Measurements from ENCODE around the gene C1orf56. TPM values are rescaled to one million over a fixed set of nuclear protein-coding genes. Genes with fewer than 3 reads are reported as not detected.

C1orf56 gene
- polyA plus RNA-seq, 1 of the 3 experiments (the other 2 are of a cell fraction) = 5.5 TPM

- TF ChIP-seq USF1 (IDR thresholded peaks at IDR 0.05; ENCODE audit: borderline replicate concordance, low read depth) = no peak
- TF ChIP-seq USF2 (IDR thresholded peaks at IDR 0.05; ENCODE audit: borderline replicate concordance, low read depth, low read length) = no peak
- no peak for TF ChIP-seq EP300 (IDR thresholded peaks at IDR 0.05; ENCODE audit: borderline replicate concordance in 1 of 2, low read depth in 1 of 2, low read length in 1 of 2)
- 0 out of 2 replicates have a peak, but pooled peaks have one; percentile 29 for TF ChIP-seq RFX5 (IDR thresholded peaks at IDR 0.05; ENCODE audit: low read length)
- peak; percentile 60; the same call in 1 of the 2 replicates for TF ChIP-seq TAF1 (IDR thresholded peaks at IDR 0.05; ENCODE audit: borderline replicate concordance, low read depth, low read length)
- no peak for TF ChIP-seq FOXM1 (IDR thresholded peaks at IDR 0.05; ENCODE audit: low read depth)
- no peak for TF ChIP-seq IRF3 (IDR thresholded peaks at IDR 0.05; ENCODE audit: low read depth, low read length)
- no peak for TF ChIP-seq TCF12 (IDR thresholded peaks at IDR 0.05)
- no peak for TF ChIP-seq FOSL2 (IDR thresholded peaks at IDR 0.05; ENCODE audit: borderline replicate concordance, low read depth)
- peak; percentile 14; the same call in 1 of the 2 replicates for TF ChIP-seq NFIC (IDR thresholded peaks at IDR 0.05; ENCODE audit: borderline replicate concordance)
- TF ChIP-seq EZH2phosphoT487 (IDR thresholded peaks at IDR 0.05; ENCODE audit: borderline replicate concordance, low read depth) = no peak
- peak; percentile 94 for TF ChIP-seq CHD2 (IDR thresholded peaks at IDR 0.05; ENCODE audit: low read length, partially characterized antibody)
- TF ChIP-seq SIN3A (IDR thresholded peaks at IDR 0.05; ENCODE audit: borderline replicate concordance, low read depth, low read length) = peak; percentile 35; the same call in 1 of the 2 replicates
- TF ChIP-seq PBX3 (IDR thresholded peaks at IDR 0.05) = peak; percentile 66
- peak; percentile 36 for TF ChIP-seq SMC3 (IDR thresholded peaks at IDR 0.05; ENCODE audit: low read depth, low read length)
These were observed 23.1 kb downstream of the C1orf56 start, which contains the start of gene GABPB2 (continued) for GRCh38 chr1:151070474-151071276.

- H3K4me2 ChIP-seq = no peak overlapping the region
- peaks cover 41% of the 10 kb centered on the region for H3F3A ChIP-seq (replicated peaks; ENCODE audit: insufficient read depth)
- no peak overlapping the region for H3K4me3 ChIP-seq (ENCODE audit: low read depth in 2 of 2, low read length in 1 of 2)
- H3K9me2 ChIP-seq = no peaks in the 10 kb centered on the region
- H2AFZ ChIP-seq (ENCODE audit: low read depth) = no peak overlapping the region
- no peaks in the 10 kb centered on the region; a peak in 1 of 4 replicates for H3K4me1 ChIP-seq (ENCODE audit: control insufficient read depth in 1 of 2, insufficient read depth in 2 of 2, low read depth in 1 of 2, low read length in 1 of 2)
- H3K79me2 ChIP-seq (ENCODE audit: insufficient read depth) = peaks cover 27% of the 10 kb centered on the region
- no peaks in the 10 kb centered on the region for H3K27me3 ChIP-seq (ENCODE audit: insufficient read depth)
- no peaks in the 10 kb centered on the region for H3K9me3 ChIP-seq
- no peak for DNase-seq
- no peak overlapping the region for H3K27ac ChIP-seq (ENCODE audit: low read depth in 2 of 2, low read length in 1 of 2)
- ChIA-PET POLR2A (no interaction called here), CTCF (interaction anchor here (1.6 to 4.6 kb wide), 5 partner anchors 11 to 28 kb away, joined by 7 to 32 read pairs (median 8); partner anchors contain the start of genes C1orf56, CDC42SE1 and MLLT11)
- TF ChIP-seq REST (IDR thresholded peaks at IDR 0.05; ENCODE audit: low read depth, low read length) (no peak), FOXM1 (IDR thresholded peaks at IDR 0.05; ENCODE audit: low read depth) (no peak), RXRA (IDR thresholded peaks at IDR 0.05; ENCODE audit: borderline replicate concordance, low read depth) (no peak), YY1 (IDR thresholded peaks at IDR 0.05; ENCODE audit: low read depth) (no peak), POLR2AphosphoS5 (IDR thresholded peaks at IDR 0.05; ENCODE audit: low read depth, low read length) (no peak)
- H3K9ac ChIP-seq = no peak overlapping the region
- H3K36me3 ChIP-seq (replicated peaks in 1 of 2; ENCODE audit: control insufficient read depth in 1 of 2, insufficient read depth in 2 of 2, low read length in 1 of 2) = peaks cover 18 to 26% of the 10 kb centered on the region in 2 experiments
- WGBS (ENCODE audit: low lambda C conversion rate) = 91% methylated on average over 13 of the region's 13 CpGs
- peaks cover 3% of the 10 kb centered on the region for H4K20me1 ChIP-seq (ENCODE audit: insufficient read depth)
These were observed 24.7 kb downstream of the C1orf56 start for GRCh38 chr1:151072224-151072623.

All from SK-N-SH (cell line).